Activated naive CD4-positive, alpha-beta T cell treated with anti-CD3 and anti-CD28 coated beads, Interleukin-2, amount 10 ng/mL, durations not matched to agents 7 days and 5 days (primary cell): ENCODE data around the gene PADI3.

Experiments used
- CTCF ChIA-PET: fragments of 350-600 bp; sonication (Branson Sonifier 250); formaldehyde crosslinking; loops from one replicate; lab custom pipeline; 2021; ENCODE audit warnings: antibody characterized with exemption; lab: Charles Lee
- DNase-seq: peaks from one replicate; pipeline ENCODE4 v3.0.0-alpha.2; 2020
- H3K27ac Mint-ChIP-seq: one replicate; pipeline ENCODE4 v1.8.0; 2021; ENCODE audit warnings: mild to moderate bottlenecking, moderate library complexity, mixed read lengths
- H3K27me3 Mint-ChIP-seq: one replicate; pipeline ENCODE4 v1.8.0; 2021; ENCODE audit warnings: mild to moderate bottlenecking, mixed read lengths
- H3K36me3 Mint-ChIP-seq: one replicate; pipeline ENCODE4 v1.8.0; 2021; ENCODE audit warnings: mixed read lengths
- H3K4me1 Mint-ChIP-seq: one replicate; pipeline ENCODE4 v1.8.0; 2021; ENCODE audit warnings: mixed read lengths
- H3K4me3 Mint-ChIP-seq: one replicate; pipeline ENCODE4 v1.8.0; 2021; ENCODE audit warnings: mild to moderate bottlenecking, moderate library complexity, mixed read lengths
- H3K9me3 Mint-ChIP-seq: one replicate; pipeline ENCODE4 v1.8.0; 2021; ENCODE audit warnings: mixed read lengths

PADI3 gene

GRCh38 chr1:17248781-17249180 lies at the start of gene PADI3:
TSS of gene PADI3 (plus strand) at chr1:17249098. CDS start at chr1:17249138, 40 bp downstream.
- no peak for DNase-seq
- Mint-ChIP-seq H3K36me3 (no peaks in the 10 kb centered on the region), H3K27me3 (peaks cover 52% of the 10 kb centered on the region), H3K4me1 (no peaks in the 10 kb centered on the region), H3K9me3 (no peaks in the 10 kb centered on the region), H3K4me3 (no peak within 1 kb of the TSS), H3K27ac (no peak within 1 kb of the TSS)
- CTCF ChIA-PET: interaction anchor here (2.3 kb wide), 1 partner anchor 12 kb away, joined by 7 read pairs; no protein-coding TSS in a partner anchor

DNA sequence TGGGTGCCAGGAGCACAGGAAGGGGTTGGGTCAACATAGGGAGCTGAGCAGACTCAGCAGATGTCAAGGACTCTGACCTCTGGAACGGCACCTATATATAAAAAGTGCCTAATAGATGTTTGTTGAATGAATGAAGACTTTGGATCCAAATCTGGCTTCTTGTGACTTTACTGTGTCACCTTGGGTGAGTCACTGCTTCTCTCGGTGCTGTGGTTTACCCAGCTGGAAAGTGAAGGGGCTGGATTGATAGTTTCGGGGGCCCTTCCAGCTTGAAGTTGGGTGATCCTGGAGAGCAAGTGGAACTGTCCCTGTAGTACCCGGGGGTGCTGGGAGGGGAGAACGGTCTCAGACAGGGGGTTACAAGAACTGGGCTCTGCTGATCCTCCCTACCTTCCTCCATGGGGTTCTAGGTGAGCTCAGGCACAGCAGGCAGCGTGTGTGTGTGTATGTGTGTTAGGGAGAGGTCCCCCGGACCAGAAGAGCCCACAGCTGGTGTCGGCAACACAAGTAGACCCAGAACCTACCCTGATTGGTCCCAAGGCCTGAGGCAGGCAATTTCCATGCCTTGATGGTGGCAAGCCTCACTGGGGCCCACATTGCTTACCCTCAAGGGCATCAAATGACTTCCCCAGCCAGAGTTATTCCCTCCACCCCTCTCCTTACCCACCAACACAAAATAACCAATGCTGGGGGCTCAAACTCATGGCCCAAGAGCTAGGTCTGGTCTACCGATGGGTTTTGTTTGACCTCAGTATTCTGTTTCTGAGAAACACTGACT lies 49.4 kb upstream of the PADI3 start:
- H3K36me3 Mint-ChIP-seq: no peaks in the 10 kb centered on the region
- H3K9me3 Mint-ChIP-seq: no peaks in the 10 kb centered on the region
- peaks cover 44% of the 10 kb centered on the region for H3K4me1 Mint-ChIP-seq
- peaks cover 65% of the 10 kb centered on the region for H3K27me3 Mint-ChIP-seq
- DNase-seq: peak; percentile 17
- CTCF ChIA-PET: no interaction called here
- H3K4me3 Mint-ChIP-seq: no peak overlapping the region
- peak overlapping the region; percentile 8 for H3K27ac Mint-ChIP-seq

GRCh38 chr1:17200246-17200645 lies 48.7 kb upstream of the PADI3 start:
- DNase-seq: no peak
- peaks cover 67% of the 10 kb centered on the region for H3K27me3 Mint-ChIP-seq
- peak overlapping the region; percentile 8 for H3K27ac Mint-ChIP-seq
- no peaks in the 10 kb centered on the region for H3K36me3 Mint-ChIP-seq
- CTCF ChIA-PET: no interaction called here
- no peaks in the 10 kb centered on the region for H3K9me3 Mint-ChIP-seq
- H3K4me1 Mint-ChIP-seq: peaks cover 45% of the 10 kb centered on the region
- no peak overlapping the region for H3K4me3 Mint-ChIP-seq

DNA sequence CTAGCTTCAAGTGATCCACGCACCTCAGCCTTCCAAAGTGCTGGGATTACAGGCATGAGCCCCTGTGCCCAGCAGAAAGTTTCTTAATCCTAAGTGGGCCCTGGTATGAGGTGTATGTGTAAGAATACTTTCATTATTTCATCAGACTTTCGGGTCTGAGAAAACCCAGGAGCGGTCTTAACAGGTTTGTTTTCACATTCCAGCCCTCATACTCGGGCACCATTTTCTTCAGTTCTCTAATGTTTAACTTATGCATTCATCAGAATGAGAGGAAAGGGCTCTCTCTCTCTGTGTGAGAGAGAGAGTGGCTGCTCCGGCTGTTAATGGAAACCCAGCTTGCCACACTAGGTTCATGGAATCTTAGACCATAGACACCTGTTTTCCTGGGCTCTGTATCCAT lies 48.1 kb upstream of the PADI3 start:
- DNase-seq: no peak
- Mint-ChIP-seq H3K9me3 (no peaks in the 10 kb centered on the region), H3K27me3 (peaks cover 67% of the 10 kb centered on the region), H3K27ac (no peak overlapping the region), H3K4me1 (peaks cover 45% of the 10 kb centered on the region), H3K4me3 (no peak overlapping the region), H3K36me3 (no peaks in the 10 kb centered on the region)
- CTCF ChIA-PET: interaction anchor here (0.9 to 1.1 kb wide), 3 partner anchors 15 to 36 kb away, joined by 3 to 4 read pairs (median 3); no protein-coding TSS in a partner anchor

GRCh38 chr1:17201201-17202021 lies 47.5 kb upstream of the PADI3 start:
- H3K4me3 Mint-ChIP-seq: peak overlapping the region; percentile 11

DNA sequence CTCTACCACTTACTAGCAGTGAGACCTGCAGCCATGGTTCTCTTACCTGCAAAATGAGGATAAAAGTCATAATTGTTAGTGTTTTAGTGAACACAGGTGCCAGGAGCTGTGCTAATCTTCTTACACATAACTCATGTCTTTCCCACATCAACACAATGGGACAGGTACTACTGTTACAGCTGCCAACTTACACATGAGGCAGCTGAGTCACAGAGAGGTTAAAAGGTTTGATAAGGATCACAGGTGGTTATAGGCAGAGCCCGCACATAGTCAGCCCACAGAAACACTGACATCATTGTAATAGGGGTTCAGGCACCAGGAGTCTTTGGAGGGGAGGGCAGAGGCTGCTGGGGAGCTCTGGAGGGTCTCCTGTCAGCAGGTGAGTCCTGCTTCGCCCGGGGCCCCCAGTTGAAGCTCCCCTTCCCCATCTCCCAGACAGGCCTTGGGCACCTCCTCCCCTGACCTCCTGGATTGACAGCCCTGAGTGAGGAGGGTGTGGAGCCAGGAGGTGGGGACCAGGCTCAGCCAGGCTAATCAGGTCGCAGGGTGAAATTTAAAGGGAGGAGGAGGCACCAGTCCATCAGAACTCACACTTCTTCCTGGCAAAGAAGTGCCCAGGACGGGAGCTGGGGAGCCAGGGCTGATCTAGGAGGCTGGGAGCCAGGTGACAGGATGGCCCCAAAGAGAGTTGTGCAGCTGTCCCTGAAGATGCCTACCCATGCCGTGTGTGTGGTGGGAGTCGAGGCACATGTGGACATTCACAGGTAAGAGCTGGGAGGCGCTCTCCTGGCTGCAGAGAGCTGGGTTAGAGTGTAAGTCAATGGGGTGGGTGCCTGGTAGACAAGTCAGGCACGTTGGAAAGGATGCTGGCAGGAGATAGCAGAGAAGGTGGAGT lies 44.1 kb upstream of the PADI3 start, which contains the start of gene PADI1:
PADI1 (plus strand) TSS at position 583 of the 895 bp plus-strand sequence; CDS start at position 673, 90 bp downstream.
- peaks cover 67% of the 10 kb centered on the region for H3K4me1 Mint-ChIP-seq
- H3K27me3 Mint-ChIP-seq: peaks cover 67% of the 10 kb centered on the region
- CTCF ChIA-PET: interaction anchor here (1.1 to 1.2 kb wide), 2 partner anchors 32 to 79 kb away, joined by 3 to 4 read pairs; no protein-coding TSS in a partner anchor
- H3K36me3 Mint-ChIP-seq: no peaks in the 10 kb centered on the region
- H3K27ac Mint-ChIP-seq: no peak within 1 kb of the TSS
- no peaks in the 10 kb centered on the region for H3K9me3 Mint-ChIP-seq
- no peak for DNase-seq
- H3K4me3 Mint-ChIP-seq: no peak within 1 kb of the TSS

More at GRCh38 chr1:17201201-17202021, 47.5 kb upstream of the PADI3 start:
- Mint-ChIP-seq H3K36me3 (no peaks in the 10 kb centered on the region), H3K4me1 (peaks cover 45% of the 10 kb centered on the region), H3K27me3 (peaks cover 71% of the 10 kb centered on the region), H3K9me3 (no peaks in the 10 kb centered on the region), H3K27ac (peak overlapping the region; percentile 83)
- CTCF ChIA-PET: interaction anchor here (0.8 to 1.1 kb wide), 4 partner anchors 15 to 76 kb away, joined by 3 to 4 read pairs (median 3); no protein-coding TSS in a partner anchor
- peak; percentile 67 for DNase-seq

- H3K4me3 Mint-ChIP-seq: no peak overlapping the region
- peaks cover 72% of the 10 kb centered on the region for H3K27me3 Mint-ChIP-seq
- H3K36me3 Mint-ChIP-seq: no peaks in the 10 kb centered on the region
- H3K9me3 Mint-ChIP-seq: no peaks in the 10 kb centered on the region
- no peak for DNase-seq
- H3K27ac Mint-ChIP-seq: no peak overlapping the region
- H3K4me1 Mint-ChIP-seq: peaks cover 64% of the 10 kb centered on the region
- CTCF ChIA-PET: no interaction called here
These were observed 43.2 kb upstream of the PADI3 start for GRCh38 chr1:17205652-17206051.

GRCh38 chr1:17206196-17206595 lies 42.7 kb upstream of the PADI3 start:
- Mint-ChIP-seq H3K4me3 (no peak overlapping the region), H3K27me3 (peaks cover 77% of the 10 kb centered on the region), H3K27ac (no peak overlapping the region), H3K9me3 (no peaks in the 10 kb centered on the region), H3K4me1 (peaks cover 63% of the 10 kb centered on the region), H3K36me3 (no peaks in the 10 kb centered on the region)
- CTCF ChIA-PET: no interaction called here
- DNase-seq: no peak

GRCh38 chr1:17207046-17207445 lies 41.9 kb upstream of the PADI3 start:
- DNase-seq: no peak
- no peak overlapping the region for H3K27ac Mint-ChIP-seq
- peaks cover 86% of the 10 kb centered on the region for H3K27me3 Mint-ChIP-seq
- no peaks in the 10 kb centered on the region for H3K36me3 Mint-ChIP-seq
- no peak overlapping the region for H3K4me3 Mint-ChIP-seq
- CTCF ChIA-PET: interaction anchor here (0.8 to 2.0 kb wide), 2 partner anchors 30 to 31 kb away, joined by 3 to 5 read pairs; no protein-coding TSS in a partner anchor
- H3K9me3 Mint-ChIP-seq: no peaks in the 10 kb centered on the region
- H3K4me1 Mint-ChIP-seq: peaks cover 60% of the 10 kb centered on the region

GRCh38 chr1:17207540-17207939 lies 41.4 kb upstream of the PADI3 start:
- no peaks in the 10 kb centered on the region for H3K36me3 Mint-ChIP-seq
- CTCF ChIA-PET: interaction anchor here (0.8 to 2.0 kb wide), 3 partner anchors 27 to 31 kb away, joined by 3 to 5 read pairs (median 4); no protein-coding TSS in a partner anchor
- H3K4me3 Mint-ChIP-seq: no peak overlapping the region
- no peak overlapping the region for H3K27ac Mint-ChIP-seq
- H3K4me1 Mint-ChIP-seq: peaks cover 60% of the 10 kb centered on the region
- H3K27me3 Mint-ChIP-seq: peaks cover 90% of the 10 kb centered on the region
- H3K9me3 Mint-ChIP-seq: no peaks in the 10 kb centered on the region
- DNase-seq: no peak

GRCh38 chr1:17207966-17208418 lies 40.9 kb upstream of the PADI3 start:
- Mint-ChIP-seq H3K27me3 (peaks cover 95% of the 10 kb centered on the region), H3K27ac (no peak overlapping the region), H3K4me1 (peaks cover 60% of the 10 kb centered on the region)

GRCh38 chr1:17208546-17208945 lies 40.4 kb upstream of the PADI3 start:
- CTCF ChIA-PET: interaction anchor here (1.1 to 2.0 kb wide), 2 partner anchors 26 to 28 kb away, joined by 4 to 5 read pairs; no protein-coding TSS in a partner anchor
- Mint-ChIP-seq H3K4me1 (peaks cover 60% of the 10 kb centered on the region), H3K27ac (peak overlapping the region; percentile 12), H3K36me3 (no peaks in the 10 kb centered on the region), H3K27me3 (peaks cover 95% of the 10 kb centered on the region), H3K4me3 (no peak overlapping the region), H3K9me3 (no peaks in the 10 kb centered on the region)
- DNase-seq: no peak

More at GRCh38 chr1:17207966-17208418, 40.9 kb upstream of the PADI3 start:
- H3K9me3 Mint-ChIP-seq: no peaks in the 10 kb centered on the region
- H3K36me3 Mint-ChIP-seq: no peaks in the 10 kb centered on the region
- H3K4me3 Mint-ChIP-seq: no peak overlapping the region
- peak; percentile 67 for DNase-seq
- CTCF ChIA-PET: interaction anchor here (1.1 to 2.0 kb wide), 2 partner anchors 27 to 29 kb away, joined by 4 to 5 read pairs; no protein-coding TSS in a partner anchor

- Mint-ChIP-seq H3K36me3 (no peaks in the 10 kb centered on the region), H3K4me1 (peaks cover 55% of the 10 kb centered on the region), H3K27ac (no peak overlapping the region), H3K27me3 (peaks cover 95% of the 10 kb centered on the region), H3K4me3 (no peak overlapping the region), H3K9me3 (no peaks in the 10 kb centered on the region)
- CTCF ChIA-PET: no interaction called here
- DNase-seq: no peak
These were observed 39.5 kb upstream of the PADI3 start for GRCh38 chr1:17209430-17209829.
